ENCODE results near the gene RNF149.

Gene RNF149

DNA sequence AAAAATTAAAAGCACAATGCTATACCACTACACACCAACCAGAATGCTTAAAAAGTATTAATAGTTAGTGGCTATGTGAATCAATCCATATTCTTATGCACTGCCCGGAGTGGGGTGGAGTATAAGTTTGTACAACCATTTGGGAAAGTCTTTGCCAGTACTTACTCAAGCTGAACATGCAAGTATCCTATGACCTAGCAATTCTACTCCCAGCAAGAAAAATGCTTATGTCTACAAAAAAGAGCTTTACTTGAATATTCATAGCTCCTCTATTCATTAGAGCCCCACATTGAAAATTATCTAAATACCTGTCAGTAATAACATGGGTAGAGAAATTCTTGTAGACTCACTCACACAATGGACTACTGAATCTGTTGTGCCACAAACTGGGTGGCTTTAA lies 77.3 kb downstream of the RNF149 start:
- DNase-seq (ENCODE audit: low read depth): no peak

DNA sequence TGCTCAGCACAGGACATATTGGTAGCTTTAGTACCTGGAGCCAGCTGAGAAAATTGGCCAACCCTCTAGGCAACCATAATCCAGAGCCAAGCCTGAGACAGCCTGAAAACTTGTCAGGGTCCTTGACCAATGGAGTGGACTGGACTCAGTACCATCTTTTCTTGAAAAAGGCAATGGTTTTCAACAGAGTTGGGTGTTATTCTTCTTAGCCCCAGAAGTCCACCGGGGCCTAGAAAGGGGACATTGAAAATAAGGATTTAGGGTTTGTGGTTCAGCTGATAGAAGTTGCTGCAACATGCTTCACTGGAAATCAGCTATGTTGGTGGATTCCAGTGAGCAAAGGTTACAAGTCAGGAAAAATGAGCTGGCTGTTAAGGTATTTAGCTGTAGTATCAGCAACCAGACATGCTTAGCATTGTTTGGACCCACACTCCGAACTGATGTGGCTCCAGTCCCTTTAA lies 77.9 kb downstream of the RNF149 start:
- DNase-seq (ENCODE audit: low read depth): no peak
